ENCODE results near the gene ADAMTS6. TPM values are rescaled to one million over a fixed set of nuclear protein-coding genes. Genes with fewer than 3 reads are reported as not detected.

Gene ADAMTS6
- total RNA-seq, 3 donors from 2014 or later: 1.4 to 6.0 (median 3.9) TPM

DNA sequence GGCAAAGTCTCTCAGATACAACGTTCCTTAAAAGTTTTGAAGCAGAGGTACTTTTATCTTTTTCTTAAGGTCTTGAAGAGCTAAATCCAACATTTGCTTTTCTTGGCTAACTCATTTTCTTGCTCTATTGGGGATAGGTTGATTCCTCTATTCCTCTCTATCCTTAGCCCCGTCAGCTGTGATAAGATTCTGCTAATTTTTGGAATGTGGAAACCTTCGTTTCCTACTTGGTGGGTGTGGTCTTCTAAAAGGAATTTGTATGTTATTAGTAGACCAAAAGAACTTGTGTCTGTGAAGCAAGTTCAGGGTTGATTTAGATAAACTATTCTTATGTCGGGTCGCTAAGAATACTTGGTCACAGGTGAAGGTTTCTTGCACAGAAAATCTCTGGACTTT lies 308.6 kb downstream of the ADAMTS6 start:
- H3K4me3 ChIP-seq: no peak overlapping the region
- no peaks in the 10 kb centered on the region for H3K36me3 ChIP-seq
- H3K27ac ChIP-seq: no peak overlapping the region
- no peak for DNase-seq (ENCODE audit: low spot score in 2 of 2)
- H3K9me3 ChIP-seq: no peaks in the 10 kb centered on the region
- H3K27me3 ChIP-seq: no peaks in the 10 kb centered on the region
- no peak for TF ChIP-seq POLR2AphosphoS5 (IDR thresholded peaks at IDR 0.05)
- TF ChIP-seq, protein P1, sequence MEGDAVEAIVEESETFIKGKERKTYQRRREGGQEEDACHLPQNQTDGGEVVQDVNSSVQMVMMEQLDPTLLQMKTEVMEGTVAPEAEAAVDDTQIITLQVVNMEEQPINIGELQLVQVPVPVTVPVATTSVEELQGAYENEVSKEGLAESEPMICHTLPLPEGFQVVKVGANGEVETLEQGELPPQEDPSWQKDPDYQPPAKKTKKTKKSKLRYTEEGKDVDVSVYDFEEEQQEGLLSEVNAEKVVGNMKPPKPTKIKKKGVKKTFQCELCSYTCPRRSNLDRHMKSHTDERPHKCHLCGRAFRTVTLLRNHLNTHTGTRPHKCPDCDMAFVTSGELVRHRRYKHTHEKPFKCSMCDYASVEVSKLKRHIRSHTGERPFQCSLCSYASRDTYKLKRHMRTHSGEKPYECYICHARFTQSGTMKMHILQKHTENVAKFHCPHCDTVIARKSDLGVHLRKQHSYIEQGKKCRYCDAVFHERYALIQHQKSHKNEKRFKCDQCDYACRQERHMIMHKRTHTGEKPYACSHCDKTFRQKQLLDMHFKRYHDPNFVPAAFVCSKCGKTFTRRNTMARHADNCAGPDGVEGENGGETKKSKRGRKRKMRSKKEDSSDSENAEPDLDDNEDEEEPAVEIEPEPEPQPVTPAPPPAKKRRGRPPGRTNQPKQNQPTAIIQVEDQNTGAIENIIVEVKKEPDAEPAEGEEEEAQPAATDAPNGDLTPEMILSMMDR (IDR thresholded peaks at IDR 0.05): no peak
- no peak for TF ChIP-seq POLR2A (IDR thresholded peaks at IDR 0.05)
- intact Hi-C loops (cut with DNase I; ENCODE audit: low total_unique reads): no loop called here
- H3K4me1 ChIP-seq: no peaks in the 10 kb centered on the region

DNA sequence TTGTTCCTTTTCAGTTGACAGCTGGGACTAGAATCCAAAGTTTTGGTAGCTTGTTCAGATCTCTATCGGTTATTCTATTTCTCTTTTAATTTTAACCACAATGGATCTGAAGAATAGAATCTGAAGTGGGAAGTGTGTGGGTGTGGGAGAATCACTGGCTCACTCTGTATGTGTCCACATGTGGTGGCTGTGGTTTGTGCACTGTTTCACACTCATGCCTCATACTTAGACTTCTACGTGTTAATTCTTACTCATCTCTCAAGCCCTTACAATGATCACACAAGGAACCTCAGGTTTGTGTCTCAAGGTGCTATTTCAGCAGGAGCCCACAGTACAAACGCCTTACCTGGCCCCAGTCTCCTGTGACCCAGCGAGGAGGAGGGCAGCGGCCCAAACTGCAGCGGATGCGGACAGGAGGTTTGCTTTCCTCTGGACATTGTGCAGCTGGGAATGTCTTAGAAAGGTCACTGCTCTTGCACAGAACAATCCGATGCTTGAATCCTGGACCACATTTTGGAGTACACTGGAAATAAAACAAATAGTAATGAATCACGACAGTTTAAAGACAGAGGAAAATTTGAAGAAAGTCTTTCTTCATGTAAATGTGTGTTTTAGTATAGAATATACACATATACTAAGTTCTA lies 309.1 kb downstream of the ADAMTS6 start:
- no peak for DNase-seq (ENCODE audit: low spot score in 2 of 2)
- Histone ChIP-seq H3K9me3 (no peaks in the 10 kb centered on the region), H3K4me3 (no peak overlapping the region), H3K27ac (no peak overlapping the region), H3K36me3 (no peaks in the 10 kb centered on the region), H3K27me3 (no peaks in the 10 kb centered on the region), H3K4me1 (no peaks in the 10 kb centered on the region)
- no peak for TF ChIP-seq POLR2AphosphoS5 (IDR thresholded peaks at IDR 0.05)
- TF ChIP-seq, protein P1 (IDR thresholded peaks at IDR 0.05): no peak
- intact Hi-C loops (cut with DNase I; ENCODE audit: low total_unique reads): no loop called here

- Histone ChIP-seq H3K27me3 (no peaks in the 10 kb centered on the region), H3K27ac (no peak overlapping the region), H3K36me3 (no peaks in the 10 kb centered on the region), H3K4me3 (no peak overlapping the region), H3K9me3 (no peaks in the 10 kb centered on the region), H3K4me1 (no peaks in the 10 kb centered on the region)
- intact Hi-C loops (cut with DNase I; ENCODE audit: low total_unique reads): no loop called here
- TF ChIP-seq POLR2A (IDR thresholded peaks at IDR 0.05): no peak
- TF ChIP-seq, protein P1 (IDR thresholded peaks at IDR 0.05): no peak
- TF ChIP-seq POLR2AphosphoS5 (IDR thresholded peaks at IDR 0.05): no peak
- DNase-seq (ENCODE audit: low spot score in 2 of 2): no peak
Measured at GRCh38 chr5:65171645-65172044, 310.1 kb downstream of the ADAMTS6 start.

DNA sequence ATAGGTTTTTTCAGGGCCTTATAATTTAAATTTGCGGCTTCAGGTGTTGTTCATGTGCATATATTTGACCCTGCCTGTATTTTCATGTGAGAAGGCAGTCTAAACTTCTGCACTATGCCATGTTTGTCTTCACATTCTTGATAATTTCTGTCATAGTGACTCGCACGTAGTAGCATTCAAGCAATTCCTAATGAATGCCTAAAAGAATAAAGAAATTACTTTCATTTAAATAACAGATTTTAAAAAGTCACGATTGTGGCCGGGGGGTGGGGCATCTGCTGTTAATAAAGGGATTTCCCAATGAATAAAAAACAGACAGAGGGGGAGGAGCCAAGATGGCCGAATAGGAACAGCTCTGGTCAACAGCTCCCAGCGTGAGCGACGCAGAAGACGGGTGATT lies 318.0 kb downstream of the ADAMTS6 start:
- Histone ChIP-seq H3K4me3 (no peak overlapping the region), H3K27me3 (no peaks in the 10 kb centered on the region), H3K9me3 (no peaks in the 10 kb centered on the region), H3K36me3 (no peaks in the 10 kb centered on the region), H3K27ac (no peak overlapping the region), H3K4me1 (no peaks in the 10 kb centered on the region)
- intact Hi-C loops (cut with DNase I; ENCODE audit: low total_unique reads): no loop called here
- DNase-seq (ENCODE audit: low spot score in 2 of 2): no peak
- no peak for TF ChIP-seq POLR2A (IDR thresholded peaks at IDR 0.05)
- TF ChIP-seq POLR2AphosphoS5 (IDR thresholded peaks at IDR 0.05): no peak
- TF ChIP-seq, protein P1 (IDR thresholded peaks at IDR 0.05): no peak

DNA sequence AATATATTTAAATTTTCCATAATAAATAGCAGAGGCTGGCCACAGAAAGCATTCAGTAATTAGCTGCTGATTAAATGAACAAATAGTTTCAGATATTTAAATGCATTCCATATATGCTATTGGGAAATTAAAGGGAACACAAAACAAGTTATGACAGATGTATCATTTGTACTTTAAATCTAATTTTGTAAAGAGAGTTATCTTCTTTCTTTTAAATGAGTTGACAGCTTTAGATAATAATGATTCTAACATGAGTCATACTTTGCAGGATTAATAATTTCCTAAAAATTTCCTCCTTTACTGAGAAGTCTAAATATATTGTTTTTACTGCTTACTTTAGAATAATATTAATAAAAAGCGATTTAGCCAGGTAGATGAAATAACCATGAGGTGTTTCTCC lies 320.1 kb downstream of the ADAMTS6 start:
- H3K4me3 ChIP-seq: no peak overlapping the region
- TF ChIP-seq POLR2AphosphoS5 (IDR thresholded peaks at IDR 0.05): no peak
- no peak for TF ChIP-seq POLR2A (IDR thresholded peaks at IDR 0.05)
- TF ChIP-seq, protein P1 (IDR thresholded peaks at IDR 0.05): no peak
- intact Hi-C loops (cut with DNase I; ENCODE audit: low total_unique reads): no loop called here
- no peaks in the 10 kb centered on the region for H3K9me3 ChIP-seq
- no peaks in the 10 kb centered on the region for H3K36me3 ChIP-seq
- no peak overlapping the region for H3K27ac ChIP-seq
- no peaks in the 10 kb centered on the region for H3K4me1 ChIP-seq
- no peak for DNase-seq (ENCODE audit: low spot score in 2 of 2)
- H3K27me3 ChIP-seq: no peaks in the 10 kb centered on the region
